ENCODE measurements around the gene PLEKHB2.
"Not testable (repeated sequence)": the region's sequence is repeated elsewhere in the genome, so short reads cannot be mapped to it uniquely, and the experiment has no call there.

PLEKHB2 gene

GRCh38 chr2:131105156-131105949 is at the start of gene PLEKHB2:
Gene PLEKHB2 (plus strand): TSS chr2:131105336. CDS start chr2:131120942, 15,606 bp downstream.
- peak; percentile 92 for DNase-seq

GRCh38 chr2:131056204-131056931 is 48.8 kb upstream of the PLEKHB2 start:
- DNase-seq = no peak

- no peak for DNase-seq
Measured at GRCh38 chr2:131056932-131057287, 48.2 kb upstream of the PLEKHB2 start.

- no peak for DNase-seq
Measured at GRCh38 chr2:131058214-131058843, 46.8 kb upstream of the PLEKHB2 start.

GRCh38 chr2:131058920-131059319 is 46.2 kb upstream of the PLEKHB2 start:
- no peak for DNase-seq

GRCh38 chr2:131063501-131064283 is 41.4 kb upstream of the PLEKHB2 start:
- DNase-seq = no peak

GRCh38 chr2:131064589-131065512 is 40.3 kb upstream of the PLEKHB2 start:
- DNase-seq = no peak

GRCh38 chr2:131067465-131068125 is 37.5 kb upstream of the PLEKHB2 start:
- no peak for DNase-seq

GRCh38 chr2:131068172-131068571 is 37.0 kb upstream of the PLEKHB2 start:
- not testable (repeated sequence) for DNase-seq

- not testable (repeated sequence) for DNase-seq
Measured at GRCh38 chr2:131075578-131075977, 29.6 kb upstream of the PLEKHB2 start.

GRCh38 chr2:131076707-131077106 is 28.4 kb upstream of the PLEKHB2 start:
- DNase-seq = no peak

GRCh38 chr2:131077182-131077846 is 27.8 kb upstream of the PLEKHB2 start:
- no peak for DNase-seq

GRCh38 chr2:131077966-131078365 is 27.2 kb upstream of the PLEKHB2 start:
- no peak for DNase-seq

GRCh38 chr2:131079931-131080330 is 25.2 kb upstream of the PLEKHB2 start:
- DNase-seq = not testable (repeated sequence)

- DNase-seq = no peak
Measured at GRCh38 chr2:131081190-131081589, 23.9 kb upstream of the PLEKHB2 start.

GRCh38 chr2:131085646-131086045 is 19.5 kb upstream of the PLEKHB2 start:
- DNase-seq = no peak

GRCh38 chr2:131092458-131093005 is 12.6 kb upstream of the PLEKHB2 start:
- no peak for DNase-seq

- peak; percentile 91 for DNase-seq
Measured at GRCh38 chr2:131093006-131093695, 12.0 kb upstream of the PLEKHB2 start, which contains the start of gene FAM168B. Gene FAM168B (minus strand): TSS chr2:131093460. CDS start chr2:131082646, 10,814 bp downstream.

GRCh38 chr2:131093696-131094462 is 11.3 kb upstream of the PLEKHB2 start:
- peak; percentile 77 for DNase-seq

Data from hematopoietic multipotent progenitor cell treated with erythropoietin and hydrocortisone succinate and interleukin-3 and kit ligand, for 6 days (in vitro differentiated cells).